ENCODE data around the gene RNASEH1. TPM values are rescaled to one million over a fixed set of nuclear protein-coding genes. Genes with fewer than 3 reads are reported as not detected.

The RNASEH1 gene
- total and polyA plus RNA-seq, 2 of the 4 experiments (the other 2 are of a cell fraction), result 23.5 to 23.7 TPM

DNA sequence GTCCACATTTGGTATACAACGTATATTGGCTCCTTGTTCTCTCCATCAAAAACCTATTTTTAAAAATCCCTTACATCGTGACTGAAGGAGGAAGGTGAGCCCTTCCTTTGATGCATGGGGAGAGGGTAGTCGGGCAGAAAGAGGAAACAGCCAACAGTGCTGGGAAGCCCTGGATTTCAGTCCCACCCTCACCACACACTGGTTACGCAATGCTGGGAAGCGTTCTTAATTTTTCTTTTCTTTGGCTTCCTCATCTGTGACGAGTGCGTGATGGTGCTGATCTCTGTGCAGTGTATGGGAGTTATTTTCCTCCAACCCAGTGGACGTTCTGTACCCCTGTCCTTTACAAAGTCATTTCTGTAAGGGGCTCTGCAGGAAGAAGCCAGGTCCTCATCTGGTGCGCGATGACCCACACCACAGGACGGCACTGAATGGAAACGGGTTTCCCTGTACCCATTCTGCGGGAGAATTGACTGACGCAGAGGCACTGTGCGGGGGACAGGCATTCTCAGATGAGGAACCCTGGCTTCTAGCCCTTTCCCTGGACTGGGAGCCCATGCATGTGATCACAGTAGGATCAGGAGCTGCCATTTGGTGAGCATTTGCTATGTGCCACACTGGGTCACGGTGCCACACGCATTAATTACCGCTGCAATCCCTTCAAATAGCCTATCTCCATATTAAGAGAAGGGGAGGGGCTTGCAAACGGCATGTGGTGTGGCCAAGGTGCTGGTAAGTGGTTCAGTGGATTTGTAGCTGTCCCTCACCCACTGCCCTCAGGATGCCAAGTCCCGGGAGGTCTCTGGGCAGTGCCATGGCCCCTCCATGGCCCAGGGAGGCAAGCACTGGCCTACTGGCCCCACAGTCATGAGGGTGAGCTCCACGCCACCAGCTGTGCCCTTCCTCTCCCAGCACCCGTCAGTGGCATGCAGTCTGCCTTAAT lies 41.0 kb upstream of the RNASEH1 start:
- H2BK120ac ChIP-seq (ENCODE audit: low read depth, low read length), result no peak overlapping the region
- no peak overlapping the region for H2AFZ ChIP-seq (replicated peaks; ENCODE audit: low read length, poor library complexity)
- peaks cover 3% of the 10 kb centered on the region; the same call in 1 of the 2 replicates for H3K4me1 ChIP-seq (ENCODE audit: control insufficient read depth, insufficient read depth, low read length)
- no TSS peak for BruUV-seq (replicated peaks)
- H3K36me3 ChIP-seq (ENCODE audit: control insufficient read depth, insufficient read depth, low read length), result no peaks in the 10 kb centered on the region
- H4K91ac ChIP-seq (ENCODE audit: insufficient read depth, low read depth, low read length), result no peak overlapping the region
- DNase-seq (no peak), ATAC-seq (ENCODE audit: low read depth) (no peak)
- no peak overlapping the region for H3K4me3 ChIP-seq (ENCODE audit: insufficient read depth, low read depth, low read length)
- H3K79me1 ChIP-seq (ENCODE audit: low read depth in 1 of 2, low read length in 2 of 2), result no peaks in the 10 kb centered on the region
- TF ChIP-seq RCOR1 (IDR thresholded peaks at IDR 0.05; ENCODE audit: insufficient replicate concordance, low read length), result no peak
- peak; percentile 78 for TF ChIP-seq CEBPB (IDR thresholded peaks at IDR 0.05; ENCODE audit: low read depth, low read length)
- H3K23ac ChIP-seq (ENCODE audit: low read depth, low read length), result no peak overlapping the region
- POLR2A ChIA-PET (ENCODE audit: unreplicated experiment), result no interaction called here
- H4K20me1 ChIP-seq (ENCODE audit: insufficient read depth, low read length), result no peaks in the 10 kb centered on the region
- dilution Hi-C loops (cut with HindIII; ENCODE audit: low sequenced_read_pairs, unreplicated experiment) (no loop called here), in situ Hi-C loops (cut with MboI; ENCODE audit: low sequenced_read_pairs) (no loop called here), intact Hi-C loops (cut with micrococcal nuclease) (loop anchor here (5.0 kb wide), 1 partner anchor 33 kb away; no protein-coding TSS in a partner anchor)
- H3K14ac ChIP-seq (replicated peaks; ENCODE audit: low read depth, low read length), result no peak overlapping the region
- H3K18ac ChIP-seq (ENCODE audit: low read depth, low read length), result no peak overlapping the region
- H3K9me3 ChIP-seq (ENCODE audit: control insufficient read depth, insufficient read depth, low read length), result no peaks in the 10 kb centered on the region
- CTCF ChIA-PET, result no interaction called here
- H3K27me3 ChIP-seq (ENCODE audit: control insufficient read depth, insufficient read depth, low read length), result peaks cover 2% of the 10 kb centered on the region; the same call in 1 of the 2 replicates
- no peak overlapping the region for H4K8ac ChIP-seq (ENCODE audit: low read depth in 2 of 2, low read length in 2 of 2)
- H3K9me1 ChIP-seq (ENCODE audit: insufficient read depth, low read length), result 0 out of 2 replicates have a peak, but pooled peaks cover 3% of the 10 kb centered on the region
- H3K9ac ChIP-seq (ENCODE audit: low read depth, low read length), result no peak overlapping the region
- H2BK20ac ChIP-seq (ENCODE audit: low read depth, low read length), result no peak overlapping the region
- WGBS, 2 experiments (ENCODE audit: extremely low coverage in 2 of 2, insufficient read length in 1 of 2), result 96% methylated on average over 7 of the region's 22 CpGs; no CpG with 5 or more reads in 1 of the 2 experiments
- no peak overlapping the region for H2AK5ac ChIP-seq (ENCODE audit: low read depth, low read length)
- H2BK5ac ChIP-seq (ENCODE audit: low read depth, low read length, poor library complexity, severe bottlenecking), result no peak overlapping the region
- H3K4ac ChIP-seq (ENCODE audit: low read depth, low read length), result no peak overlapping the region
- H4K5ac ChIP-seq (ENCODE audit: low read depth, low read length), result no peak overlapping the region
- H3K56ac ChIP-seq (ENCODE audit: extremely low read depth, insufficient read depth, low read length), result no peak overlapping the region
- no peak overlapping the region for H3K27ac ChIP-seq (ENCODE audit: insufficient read depth, low read length)
- H2AK9ac ChIP-seq (replicated peaks; ENCODE audit: low read depth, low read length, poor library complexity), result no peak overlapping the region
- no peak overlapping the region for H2BK15ac ChIP-seq (ENCODE audit: low read depth, low read length)
- H3K4me2 ChIP-seq (ENCODE audit: low read depth, low read length), result no peak overlapping the region
